Gastrocnemius medialis (tissue), 4 donors: Measurements from ENCODE around the gene NPAS3. TPM values are rescaled to one million over a fixed set of nuclear protein-coding genes. Genes with fewer than 3 reads are reported as not detected.

ENCODE experiments used
- ATAC-seq, 2 donors: fragments of 150-250 bp; one replicate each; pipeline ENCODE4 v1.9.1; 2016
- DNase-seq, 2 donors: peaks; one replicate each; pipeline ENCODE4 v3.0.0-alpha.2; 2019
- H3K27ac ChIP-seq, 4 donors: fragments of 200-600 bp; sonication (generic); 1 replicate in 1 of 4; 2 replicates in 3 of 4; pipeline ENCODE4 v1.5.1; 2016 to 2018; ENCODE audit warnings: mild to moderate bottlenecking in 2 of 4, moderate library complexity in 1 of 4
- H3K27me3 ChIP-seq, 3 donors: fragments of 200-600 bp; sonication (generic) in 2 of 3; 1 replicate in 1 of 3; 2 replicates in 2 of 3; pipeline versions ENCODE4 v1.5.1 to v1.6.0; 2016 to 2019; ENCODE audit warnings: mild to moderate bottlenecking in 1 of 3, moderate library complexity in 1 of 3
- H3K36me3 ChIP-seq, 2 donors: fragments of 200-600 bp; sonication (generic) in 1 of 2; one replicate each; pipeline ENCODE4 v1.5.1; 2017 to 2018
- H3K4me1 ChIP-seq, 2 donors: fragments of 200-600 bp; sonication (generic) in 1 of 2; one replicate each; pipeline ENCODE4 v1.5.1; 2016 to 2017; ENCODE audit warnings: mild to moderate bottlenecking in 2 of 2
- H3K4me3 ChIP-seq, 4 donors: fragments of 200-600 bp; sonication (generic) in 3 of 4; 1 replicate in 1 of 4; 2 replicates in 3 of 4; pipeline ENCODE4 v1.5.1; 2016 to 2019; ENCODE audit warnings: mild to moderate bottlenecking in 2 of 4
- H3K9me3 ChIP-seq, 3 donors: fragments of 200-600 bp; sonication (generic) in 2 of 3; 1 replicate in 1 of 3; 2 replicates in 2 of 3; pipeline ENCODE4 v1.5.1; 2016 to 2019
- CTCF ChIP-seq, 5 experiments: fragments of 450-650 bp in 3 of 5; fragments of 200-600 bp in 2 of 5; sonication (generic) in 2 of 5; IDR thresholded peaks in 4 of 5; conservative IDR thresholded peaks in 1 of 5; 1 replicate in 4 of 5; 2 replicates in 1 of 5; pipeline ENCODE4 v1.5.1; 2016 to 2019; ENCODE audit warnings: antibody characterized with exemption in 5 of 5, mild to moderate bottlenecking in 3 of 5, moderate library complexity in 3 of 5
- POLR2A ChIP-seq, 2 donors: fragments of 450-650 bp; IDR thresholded peaks; one replicate each; pipeline ENCODE4 v1.6.1; 2017; ENCODE audit warnings: antibody characterized with exemption in 2 of 2, mild to moderate bottlenecking in 2 of 2, moderate library complexity in 2 of 2
- in situ Hi-C, 4 donors: fragments of 200-750 bp; cut with MboI; loops; one replicate each; pipeline versions ENCODE4 v1.15.0 to v1.8.0; 2017; ENCODE audit warnings: low sequenced_read_pairs in 4 of 4
- intact Hi-C: fragments of 100-400 bp; cut with DNase I; formaldehyde crosslinking; loops from one replicate; pipeline ENCODE4 v1.15.1; 2023; ENCODE audit warnings: low total_unique reads
- total RNA-seq, 4 donors: library from RNA; depleted of rRNA; stranded (reverse); fragments of >200 nt; gene quantifications; one replicate each; pipeline versions ENCODE4 v1.1.0 to v1.2.3, GENCODE V29; 2016

NPAS3 gene
- total RNA-seq, 4 donors from 2014 or later, result 0.82 to 1.00 TPM; not detected in 2

- no peak overlapping the region for H3K4me3 ChIP-seq
- H3K27ac ChIP-seq, result no peak overlapping the region
- H3K4me1 ChIP-seq, result no peaks in the 10 kb centered on the region
- TF ChIP-seq CTCF (IDR thresholded peaks at IDR 0.05 in 4 of 5, conservative IDR thresholded peaks at IDR 0.05 in 1 of 5), result no peak
- no peak for TF ChIP-seq POLR2A (IDR thresholded peaks at IDR 0.05)
- intact Hi-C loops (no loop called here), in situ Hi-C loops (no loop called here)
- no peak for ATAC-seq
- no peak for DNase-seq
- H3K9me3 ChIP-seq, result no peaks in the 10 kb centered on the region
- no peaks in the 10 kb centered on the region for H3K36me3 ChIP-seq
- no peaks in the 10 kb centered on the region for H3K27me3 ChIP-seq
Measured at GRCh38 chr14:33576014-33576413, 637.3 kb downstream of the NPAS3 start.

- Histone ChIP-seq H3K36me3 (no peaks in the 10 kb centered on the region), H3K4me3 (no peak overlapping the region), H3K27ac (no peak overlapping the region), H3K9me3 (no peaks in the 10 kb centered on the region), H3K4me1 (no peaks in the 10 kb centered on the region), H3K27me3 (no peaks in the 10 kb centered on the region)
- intact Hi-C loops, result no loop called here
- in situ Hi-C loops, result no loop called here
- DNase-seq, result no peak
- TF ChIP-seq POLR2A (IDR thresholded peaks at IDR 0.05) (no peak), CTCF (IDR thresholded peaks at IDR 0.05 in 4 of 5, conservative IDR thresholded peaks at IDR 0.05 in 1 of 5) (no peak)
- ATAC-seq, result no peak
Measured at GRCh38 chr14:33578461-33579216, 640.0 kb downstream of the NPAS3 start.

GRCh38 chr14:33580231-33580749 is 641.6 kb downstream of the NPAS3 start:
- no peak overlapping the region for H3K4me3 ChIP-seq
- H3K9me3 ChIP-seq, result no peaks in the 10 kb centered on the region
- DNase-seq (no peak), ATAC-seq (no peak)
- H3K36me3 ChIP-seq, result no peaks in the 10 kb centered on the region
- H3K27me3 ChIP-seq, result no peaks in the 10 kb centered on the region
- H3K4me1 ChIP-seq, result no peaks in the 10 kb centered on the region
- in situ Hi-C loops (no loop called here), intact Hi-C loops (no loop called here)
- TF ChIP-seq CTCF (IDR thresholded peaks at IDR 0.05 in 4 of 5, conservative IDR thresholded peaks at IDR 0.05 in 1 of 5) (no peak), POLR2A (IDR thresholded peaks at IDR 0.05) (no peak)
- no peak overlapping the region for H3K27ac ChIP-seq

- DNase-seq (no peak), ATAC-seq (no peak)
- Histone ChIP-seq H3K27me3 (no peaks in the 10 kb centered on the region), H3K9me3 (no peaks in the 10 kb centered on the region), H3K4me3 (no peak overlapping the region), H3K36me3 (no peaks in the 10 kb centered on the region), H3K4me1 (no peaks in the 10 kb centered on the region), H3K27ac (no peak overlapping the region)
- in situ Hi-C loops (no loop called here), intact Hi-C loops (no loop called here)
- no peak for TF ChIP-seq CTCF (IDR thresholded peaks at IDR 0.05 in 4 of 5, conservative IDR thresholded peaks at IDR 0.05 in 1 of 5)
- TF ChIP-seq POLR2A (IDR thresholded peaks at IDR 0.05), result no peak
Measured at GRCh38 chr14:33580841-33581240, 642.2 kb downstream of the NPAS3 start.
